Measurements from ENCODE around the gene TUBGCP4.
"Not testable (repeated sequence)": the region's sequence is repeated elsewhere in the genome, so short reads cannot be mapped to it uniquely, and the experiment has no call there.

The TUBGCP4 gene

GRCh38 chr15:43370975-43371974 lies at the start of gene TUBGCP4, which contains the start of gene ZSCAN29:
TSS of gene TUBGCP4 (plus strand) at chr15:43371101. CDS start at chr15:43371355, 254 bp downstream.
TSS of gene ZSCAN29 (minus strand) at chr15:43371043. CDS start at chr15:43369913, 1,130 bp downstream.
- peak; percentile 86 for DNase-seq

DNA sequence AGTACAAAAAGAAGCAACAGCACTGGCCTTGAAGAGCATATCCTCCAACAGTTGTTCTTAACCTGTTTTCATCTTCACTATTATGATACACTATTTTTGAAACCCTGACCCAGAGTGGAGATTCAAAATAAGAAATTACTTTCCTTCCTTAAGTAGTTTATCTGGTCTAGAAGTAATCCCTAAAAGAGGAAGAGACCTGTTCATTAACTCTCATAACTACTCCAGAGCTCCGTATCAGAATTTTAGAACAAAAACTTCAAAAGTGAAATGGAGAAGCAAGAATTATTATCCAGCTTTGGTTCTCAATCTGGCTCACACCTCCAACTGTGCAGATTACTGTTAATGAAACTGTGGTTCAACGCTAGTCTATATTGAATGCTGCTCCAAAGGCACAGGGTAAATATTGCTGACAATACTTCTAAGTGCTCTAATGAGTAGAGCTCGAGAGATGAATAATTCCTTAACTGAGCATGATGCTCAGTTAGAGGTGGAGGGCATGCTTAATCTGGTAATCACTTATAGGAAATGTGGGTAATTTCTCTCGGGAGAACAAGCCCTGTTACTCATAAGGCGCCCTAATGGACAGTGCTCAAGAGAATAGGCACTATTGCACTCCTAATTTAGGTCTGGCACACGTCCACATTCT lies 45.7 kb upstream of the TUBGCP4 start:
- no peak for DNase-seq

DNA sequence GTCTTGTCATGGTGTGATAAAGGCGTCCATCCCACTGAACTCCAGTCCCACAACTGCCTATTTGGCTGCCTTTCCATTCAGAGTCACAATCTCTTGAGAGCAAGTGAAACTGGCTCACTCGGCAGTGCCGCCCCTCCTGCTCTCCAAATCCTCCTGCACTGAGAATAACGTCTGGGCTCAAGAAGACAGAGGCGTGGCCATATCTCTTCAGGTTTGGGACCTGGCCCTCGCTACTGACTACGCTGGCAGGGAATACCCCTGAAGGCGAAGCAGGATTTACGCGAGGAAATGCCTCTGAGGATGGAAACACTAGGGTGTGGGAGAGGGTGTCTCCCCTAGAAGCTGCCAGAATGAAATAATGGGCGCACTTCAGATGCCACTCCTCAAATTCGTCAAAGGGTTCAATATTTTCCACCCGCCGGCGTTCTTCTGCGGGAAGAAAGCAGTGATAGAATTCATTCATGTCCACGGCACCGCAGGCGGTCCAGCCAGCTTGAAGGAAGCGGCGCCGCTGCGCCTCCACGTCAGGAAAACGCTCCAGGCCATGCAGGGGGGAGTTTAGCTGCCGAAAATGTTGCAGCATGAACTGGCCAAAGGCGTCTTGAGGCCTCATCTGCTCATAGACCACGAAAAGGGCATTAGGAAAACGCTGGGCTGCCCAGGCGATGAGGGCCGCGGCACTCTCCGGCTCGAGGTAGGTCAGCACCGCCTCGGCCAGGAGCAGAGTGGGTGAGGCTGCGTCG lies 41.5 kb upstream of the TUBGCP4 start:
- DNase-seq, result no peak

GRCh38 chr15:43329960-43330779 lies 40.7 kb upstream of the TUBGCP4 start, which contains the start of gene LCMT2:
TSS of gene LCMT2 (minus strand) at chr15:43330573. CDS start at chr15:43330489, 84 bp downstream.
- DNase-seq, result peak; percentile 89

DNA sequence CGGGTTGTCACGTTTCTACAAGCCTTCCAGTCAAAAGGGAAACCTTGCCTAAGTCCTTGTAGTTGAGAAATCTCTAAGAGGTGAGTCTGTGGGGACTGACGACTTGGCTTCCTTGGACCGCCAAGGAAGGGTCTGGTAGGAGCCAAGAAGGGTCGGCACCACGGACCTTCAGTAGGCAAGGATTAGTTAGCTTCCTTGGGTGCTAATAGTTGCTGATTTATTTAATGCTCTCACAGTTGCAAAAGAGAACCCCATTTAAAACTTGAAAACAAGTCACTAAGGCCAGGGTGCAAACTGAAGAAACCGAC lies 40.2 kb upstream of the TUBGCP4 start:
- DNase-seq, result no peak

GRCh38 chr15:43346305-43346704 lies 24.6 kb upstream of the TUBGCP4 start:
- no peak for DNase-seq

- DNase-seq, result peak; percentile 39
Measured at GRCh38 chr15:43347114-43347513, 23.8 kb upstream of the TUBGCP4 start.

GRCh38 chr15:43352693-43353382 lies 18.1 kb upstream of the TUBGCP4 start:
- no peak for DNase-seq

DNA sequence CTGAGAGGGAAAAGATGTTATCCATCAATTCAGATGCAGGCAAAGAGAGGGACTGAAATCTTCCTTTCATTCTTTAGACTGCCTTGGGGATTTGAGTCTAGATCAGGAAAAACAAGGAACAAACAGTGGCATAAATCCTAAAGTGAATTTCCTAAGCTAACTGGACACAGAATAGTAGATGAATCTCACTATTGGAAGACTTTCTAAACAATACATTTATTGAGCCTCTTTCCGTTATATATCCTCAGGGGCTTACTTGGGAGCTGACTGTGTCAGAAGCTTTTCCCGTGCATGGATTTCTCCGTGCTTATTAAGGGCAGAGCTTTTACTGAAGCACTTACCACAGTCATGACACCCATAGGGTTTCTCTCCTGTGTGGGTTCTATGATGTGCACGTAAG lies 10.1 kb upstream of the TUBGCP4 start:
- DNase-seq, result no peak

DNA sequence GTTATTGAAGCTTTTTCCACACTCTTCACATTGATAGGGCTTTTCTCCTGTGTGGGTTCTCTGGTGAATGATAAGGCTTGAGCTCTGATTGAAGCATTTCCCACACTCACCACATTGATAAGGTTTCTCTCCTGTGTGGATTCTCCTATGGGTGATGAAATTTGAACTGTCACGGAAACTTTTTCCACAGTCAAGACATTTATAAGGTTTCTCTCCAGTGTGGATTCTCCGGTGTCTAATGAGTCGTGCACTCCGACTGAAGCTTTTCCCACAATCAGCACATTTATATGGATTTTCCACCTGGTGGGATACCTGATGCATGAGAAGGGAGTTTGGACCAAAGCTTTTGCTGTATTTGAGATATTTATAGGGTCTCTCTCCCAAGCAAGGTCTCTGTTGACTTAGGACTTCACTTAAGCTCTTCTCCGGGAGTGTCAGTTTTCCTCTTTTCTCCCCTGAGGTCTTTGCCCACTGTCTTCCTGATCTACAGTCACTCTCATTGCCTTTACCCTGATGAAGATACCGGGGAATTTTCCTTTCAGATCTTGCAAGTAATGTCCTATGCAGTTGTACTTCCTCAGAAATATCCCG lies 9.5 kb upstream of the TUBGCP4 start:
- no peak for DNase-seq

DNA sequence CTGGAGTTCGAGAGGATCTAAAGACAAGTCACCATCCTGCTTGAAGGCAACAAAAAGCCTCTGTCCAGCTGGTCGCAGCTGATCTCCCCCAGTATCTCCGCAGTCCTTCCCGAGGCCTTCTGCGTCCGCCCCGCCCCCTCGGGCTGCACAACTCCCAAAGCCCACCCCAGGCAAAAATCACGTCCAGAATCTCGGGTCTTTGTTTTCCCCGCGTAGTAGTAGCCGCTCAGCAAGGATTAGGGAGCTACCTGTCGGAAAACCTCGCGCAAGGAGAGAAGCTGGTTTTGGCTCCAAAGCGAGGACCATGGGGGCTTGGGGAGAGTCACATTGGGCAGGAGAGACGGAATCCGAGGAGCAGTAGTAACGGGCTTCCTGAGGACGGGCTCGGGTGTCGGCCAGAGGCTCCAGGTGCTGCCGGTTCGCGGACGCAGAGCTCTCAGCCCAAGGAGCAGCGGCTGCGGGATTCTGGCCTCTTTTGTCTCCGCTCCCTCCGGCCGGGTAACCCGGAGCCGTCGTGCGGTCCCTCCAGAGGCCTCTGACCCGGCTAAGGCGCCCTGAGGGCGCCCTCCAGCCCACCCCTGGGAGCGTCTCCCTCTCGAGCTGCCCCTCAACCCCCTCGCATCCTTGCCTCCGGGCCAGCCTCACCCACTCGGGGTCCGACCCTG lies 459 bp upstream of the TUBGCP4 start:
- no peak for DNase-seq

DNA sequence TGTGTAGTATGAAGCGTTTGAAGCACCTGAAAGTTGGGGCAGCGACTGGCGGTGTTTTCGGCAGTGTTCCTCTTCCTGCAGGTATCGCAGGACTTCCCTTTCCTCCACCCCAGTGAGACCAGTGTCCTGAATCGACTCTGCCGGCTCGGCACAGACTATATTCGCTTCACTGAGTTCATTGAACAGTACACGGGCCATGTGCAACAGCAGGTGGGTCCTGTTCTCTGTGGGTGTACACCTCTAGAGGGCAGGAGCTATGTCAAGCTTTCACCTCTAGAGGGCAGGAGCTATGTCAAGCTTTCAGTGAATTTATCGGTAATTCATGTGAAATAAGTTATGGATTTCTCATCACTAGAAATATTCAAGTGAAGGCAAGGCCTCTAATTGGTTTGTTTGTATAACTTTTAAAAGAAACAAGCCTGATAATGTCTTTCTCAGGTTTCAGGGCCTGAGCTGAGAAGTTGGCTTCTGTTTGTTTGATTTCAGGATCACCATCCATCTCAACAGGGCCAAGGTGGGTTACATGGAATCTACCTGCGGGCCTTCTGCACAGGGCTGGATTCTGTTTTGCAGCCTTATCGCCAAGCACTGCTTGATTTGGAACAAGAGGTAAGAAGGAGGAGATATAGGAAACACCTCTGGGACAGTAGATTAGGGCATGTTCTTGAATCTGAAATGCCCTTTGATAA lies 5.3 kb downstream of the TUBGCP4 start:
- DNase-seq, result no peak

GRCh38 chr15:43378601-43379000 lies 7.7 kb downstream of the TUBGCP4 start:
- DNase-seq, result no peak

DNA sequence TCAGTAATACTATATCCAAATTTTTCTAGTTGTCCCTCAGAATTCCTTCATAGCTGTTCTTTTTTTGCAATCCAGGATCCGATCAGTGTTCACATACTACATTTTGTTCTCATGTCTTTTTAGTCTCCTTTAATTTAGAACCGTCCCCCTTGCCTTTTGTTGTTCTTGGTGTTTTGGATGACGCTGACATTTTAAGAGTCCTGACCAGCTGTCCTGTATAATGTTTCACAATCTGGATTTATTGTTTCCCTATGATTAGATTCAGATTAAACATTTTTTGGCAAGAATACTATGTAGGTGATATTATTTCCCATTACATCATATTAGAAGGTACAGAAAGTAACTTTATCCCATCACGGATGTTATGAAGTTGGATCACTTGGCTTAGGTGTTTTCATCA lies 11.4 kb downstream of the TUBGCP4 start:
- no peak for DNase-seq

DNA sequence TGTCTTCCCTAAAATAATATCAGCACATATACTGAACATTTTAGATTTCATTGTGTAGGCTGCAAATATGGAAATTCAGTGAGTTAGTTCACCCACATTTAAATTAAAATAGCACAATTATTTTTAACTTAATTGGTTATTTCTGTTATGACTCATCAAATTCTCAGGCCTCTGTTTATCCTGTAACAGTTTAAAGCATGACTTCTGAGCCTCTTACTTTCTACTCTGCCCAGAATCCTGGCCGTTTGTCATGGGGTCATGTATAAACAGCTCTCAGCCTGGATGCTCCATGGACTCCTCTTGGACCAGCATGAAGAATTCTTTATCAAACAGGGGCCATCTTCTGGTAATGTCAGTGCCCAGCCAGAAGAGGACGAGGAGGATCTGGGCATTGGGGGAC lies 12.2 kb downstream of the TUBGCP4 start:
- DNase-seq, result no peak

GRCh38 chr15:43390723-43391122 lies 19.8 kb downstream of the TUBGCP4 start:
- DNase-seq, result no peak

DNA sequence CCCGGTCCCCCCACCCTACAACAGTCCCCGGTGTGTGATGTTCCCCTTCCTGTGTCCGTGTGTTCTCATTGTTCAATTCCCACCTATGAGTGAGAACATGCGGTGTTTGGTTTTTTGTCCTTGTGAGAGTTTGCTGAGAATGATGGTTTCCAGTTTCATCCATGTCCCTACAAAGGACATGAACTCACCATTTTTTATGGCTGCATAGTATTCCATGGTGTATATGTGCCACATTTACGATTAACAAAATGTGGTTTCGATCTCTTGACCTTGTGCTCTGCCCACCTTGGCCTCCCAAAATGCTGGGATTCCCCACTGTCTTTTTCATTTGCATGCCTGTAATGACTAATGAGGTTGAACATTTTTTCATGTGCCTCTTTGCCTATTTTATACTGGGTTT lies 22.7 kb downstream of the TUBGCP4 start:
- DNase-seq, result not testable (repeated sequence)

GRCh38 chr15:43402255-43402654 lies 31.4 kb downstream of the TUBGCP4 start:
- no peak for DNase-seq

- DNase-seq, result no peak
Measured at GRCh38 chr15:43403616-43404015, 32.7 kb downstream of the TUBGCP4 start.

DNA sequence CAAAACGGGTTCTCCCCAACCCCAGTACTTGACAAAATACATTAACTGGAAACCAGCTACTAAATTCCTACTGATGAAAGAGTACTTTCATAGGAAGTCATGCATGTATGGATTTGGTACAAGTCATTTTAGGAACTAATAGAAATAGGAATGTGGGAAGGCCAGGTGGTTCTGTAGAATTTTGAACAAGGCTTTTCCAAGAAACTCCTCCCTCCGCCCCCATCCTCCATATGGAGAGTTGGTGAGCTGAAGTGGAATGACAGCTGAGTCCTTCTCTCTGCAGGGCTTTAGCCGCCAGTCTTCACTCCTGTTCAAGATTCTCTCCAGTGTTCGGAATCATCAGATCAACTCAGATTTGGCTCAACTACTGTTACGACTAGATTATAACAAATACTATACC lies 33.2 kb downstream of the TUBGCP4 start:
- DNase-seq, result no peak

Data from NCI-H774 (cell line).